Measurements from ENCODE around the gene LMCD1.
A peak's percentile ranks its signal among the peaks of the same experiment; 100 is the strongest.

Gene LMCD1

GRCh38 chr3:8493744-8494143 lies 7.9 kb upstream of the LMCD1 start:
- no peak overlapping the region for H3K4me3 ChIP-seq (ENCODE audit: low read depth, low read length)
- TF ChIP-seq CTCF (IDR thresholded peaks at IDR 0.05; ENCODE audit: control insufficient read depth, extremely low read depth, insufficient read depth) = no peak
- DNase-seq (ENCODE audit: low read depth) = no peak

- no peak for TF ChIP-seq CTCF (IDR thresholded peaks at IDR 0.05; ENCODE audit: control insufficient read depth, extremely low read depth, insufficient read depth)
- no peak for DNase-seq (ENCODE audit: low read depth)
These were observed 7.3 kb upstream of the LMCD1 start for GRCh38 chr3:8494327-8494726.

GRCh38 chr3:8497582-8497981 lies 4.0 kb upstream of the LMCD1 start:
- no peak overlapping the region for H3K4me3 ChIP-seq (ENCODE audit: low read depth, low read length)
- TF ChIP-seq CTCF (IDR thresholded peaks at IDR 0.05; ENCODE audit: control insufficient read depth, extremely low read depth, insufficient read depth) = no peak
- no peak for DNase-seq (ENCODE audit: low read depth)

More at GRCh38 chr3:8494327-8494726, 7.3 kb upstream of the LMCD1 start:
- H3K4me3 ChIP-seq (ENCODE audit: low read depth, low read length) = no peak overlapping the region

- DNase-seq (ENCODE audit: low read depth) = no peak
- TF ChIP-seq CTCF (IDR thresholded peaks at IDR 0.05; ENCODE audit: control insufficient read depth, extremely low read depth, insufficient read depth) = no peak
- H3K4me3 ChIP-seq (ENCODE audit: low read depth, low read length) = no peak overlapping the region
These were observed 2.4 kb upstream of the LMCD1 start for GRCh38 chr3:8499181-8499611.

GRCh38 chr3:8500319-8500988 lies 1.2 kb upstream of the LMCD1 start:
- peak; percentile 81 for DNase-seq (ENCODE audit: low read depth)
- H3K4me3 ChIP-seq (ENCODE audit: low read depth, low read length) = peak overlapping the region; percentile 13; the same call in 1 of the 2 replicates
- TF ChIP-seq CTCF (IDR thresholded peaks at IDR 0.05; ENCODE audit: control insufficient read depth, extremely low read depth, insufficient read depth) = no peak

GRCh38 chr3:8500989-8501370 lies 643 bp upstream of the LMCD1 start:
- no peak for DNase-seq (ENCODE audit: low read depth)

More at GRCh38 chr3:8500989-8501370, 643 bp upstream of the LMCD1 start:
- peak overlapping the region; percentile 41 for H3K4me3 ChIP-seq (ENCODE audit: low read depth, low read length)
- no peak for TF ChIP-seq CTCF (IDR thresholded peaks at IDR 0.05; ENCODE audit: control insufficient read depth, extremely low read depth, insufficient read depth)

Data from LNCaP clone FGC (cell line).